Measurements from ENCODE around the gene ETS2. TPM values are rescaled to one million over a fixed set of nuclear protein-coding genes. Genes with fewer than 3 reads are reported as not detected.

The ETS2 gene
- total RNA-seq, 1 experiment from 2014 or later = 127 TPM

GRCh38 chr21:38863291-38863690 is 57.6 kb downstream of the ETS2 start:
- Histone ChIP-seq H3K4me3 (ENCODE audit: low read length) (no peak overlapping the region), H3K9me3 (ENCODE audit: low read length) (no peaks in the 10 kb centered on the region), H3K27ac (ENCODE audit: low read length) (no peak overlapping the region), H3F3A (ENCODE audit: low read length, unreplicated experiment) (no peaks in the 10 kb centered on the region), H3K27me3 (ENCODE audit: low read length) (no peaks in the 10 kb centered on the region), H3K9ac (ENCODE audit: low read length) (no peak overlapping the region), H3K4me1 (ENCODE audit: insufficient read depth, low read length) (no peaks in the 10 kb centered on the region), H3K79me2 (ENCODE audit: low read length) (no peaks in the 10 kb centered on the region), H3K36me3 (ENCODE audit: low read depth, low read length) (no peaks in the 10 kb centered on the region), H3K9me2 (replicated peaks; ENCODE audit: low read length) (no peaks in the 10 kb centered on the region), H2AFZ (ENCODE audit: low read length) (no peak overlapping the region), H4K20me1 (ENCODE audit: low read length) (no peaks in the 10 kb centered on the region), H3K4me2 (ENCODE audit: low read length) (no peak overlapping the region)
- ATAC-seq = no peak
- no TSS peak for BruUV-seq (replicated peaks)
- TF ChIP-seq EZH2phosphoT487 (IDR thresholded peaks at IDR 0.05; ENCODE audit: borderline replicate concordance, low read length) (no peak), EZH2 (IDR thresholded peaks at IDR 0.05; ENCODE audit: low read length, unreplicated experiment) (no peak), CTCF (conservative IDR thresholded peaks at IDR 0.05; ENCODE audit: low read depth, low read length) (no peak)
- ChIA-PET POLR2A (ENCODE audit: unreplicated experiment) (no interaction called here), CTCF (no interaction called here)
- intact Hi-C loops (cut with micrococcal nuclease) = no loop called here
- DNase-seq = no peak

- Histone ChIP-seq H3K4me2 (ENCODE audit: low read length) (no peak overlapping the region), H3F3A (ENCODE audit: low read length, unreplicated experiment) (no peaks in the 10 kb centered on the region), H3K9ac (ENCODE audit: low read length) (no peak overlapping the region), H4K20me1 (ENCODE audit: low read length) (no peaks in the 10 kb centered on the region), H2AFZ (ENCODE audit: low read length) (no peak overlapping the region), H3K4me3 (ENCODE audit: low read length) (no peak overlapping the region), H3K36me3 (ENCODE audit: low read depth, low read length) (no peaks in the 10 kb centered on the region), H3K27ac (ENCODE audit: low read length) (no peak overlapping the region), H3K9me3 (ENCODE audit: low read length) (no peaks in the 10 kb centered on the region), H3K27me3 (ENCODE audit: low read length) (no peaks in the 10 kb centered on the region), H3K79me2 (ENCODE audit: low read length) (no peaks in the 10 kb centered on the region), H3K9me2 (replicated peaks; ENCODE audit: low read length) (no peaks in the 10 kb centered on the region), H3K4me1 (ENCODE audit: insufficient read depth, low read length) (no peaks in the 10 kb centered on the region)
- ChIA-PET POLR2A (ENCODE audit: unreplicated experiment) (no interaction called here), CTCF (no interaction called here)
- TF ChIP-seq CTCF (conservative IDR thresholded peaks at IDR 0.05; ENCODE audit: low read depth, low read length) (no peak), EZH2phosphoT487 (IDR thresholded peaks at IDR 0.05; ENCODE audit: borderline replicate concordance, low read length) (no peak), EZH2 (IDR thresholded peaks at IDR 0.05; ENCODE audit: low read length, unreplicated experiment) (no peak)
- no peak for DNase-seq
- BruUV-seq (replicated peaks) = no TSS peak
- intact Hi-C loops (cut with micrococcal nuclease) = no loop called here
- no peak for ATAC-seq
Observed at GRCh38 chr21:38863843-38864363, 58.2 kb downstream of the ETS2 start.

GRCh38 chr21:38864964-38865363 is 59.2 kb downstream of the ETS2 start:
- Histone ChIP-seq H3K36me3 (ENCODE audit: low read depth, low read length) (no peaks in the 10 kb centered on the region), H2AFZ (ENCODE audit: low read length) (no peak overlapping the region), H4K20me1 (ENCODE audit: low read length) (no peaks in the 10 kb centered on the region), H3K27me3 (ENCODE audit: low read length) (no peaks in the 10 kb centered on the region), H3K9me3 (ENCODE audit: low read length) (no peaks in the 10 kb centered on the region), H3K4me1 (ENCODE audit: insufficient read depth, low read length) (no peaks in the 10 kb centered on the region), H3K9ac (ENCODE audit: low read length) (no peak overlapping the region), H3K9me2 (replicated peaks; ENCODE audit: low read length) (no peaks in the 10 kb centered on the region), H3K79me2 (ENCODE audit: low read length) (no peaks in the 10 kb centered on the region), H3K27ac (ENCODE audit: low read length) (no peak overlapping the region), H3F3A (ENCODE audit: low read length, unreplicated experiment) (no peaks in the 10 kb centered on the region), H3K4me2 (ENCODE audit: low read length) (no peak overlapping the region), H3K4me3 (ENCODE audit: low read length) (no peak overlapping the region)
- no peak for DNase-seq
- no TSS peak for BruUV-seq (replicated peaks)
- ChIA-PET CTCF (no interaction called here), POLR2A (ENCODE audit: unreplicated experiment) (no interaction called here)
- intact Hi-C loops (cut with micrococcal nuclease) = no loop called here
- no peak for ATAC-seq
- TF ChIP-seq EZH2phosphoT487 (IDR thresholded peaks at IDR 0.05; ENCODE audit: borderline replicate concordance, low read length) = no peak
- TF ChIP-seq EZH2 (IDR thresholded peaks at IDR 0.05; ENCODE audit: low read length, unreplicated experiment) = no peak
- TF ChIP-seq CTCF (conservative IDR thresholded peaks at IDR 0.05; ENCODE audit: low read depth, low read length) = no peak
